ENCODE measurements around the gene PSME3. TPM values are rescaled to one million over a fixed set of nuclear protein-coding genes. Genes with fewer than 3 reads are reported as not detected.

Gene PSME3
- total RNA-seq, 1 experiment from 2014 or later: 115 TPM

GRCh38 chr17:42806249-42806648, 26.9 kb upstream of the PSME3 start:
- H3K27ac ChIP-seq: no peak overlapping the region
- H3F3A ChIP-seq (ENCODE audit: insufficient read depth, low read depth): peaks cover 12% of the 10 kb centered on the region; the same call in 1 of the 2 replicates
- H3K9me2 ChIP-seq (ENCODE audit: insufficient read depth): no peaks in the 10 kb centered on the region
- H3K4me3 ChIP-seq: no peak overlapping the region
- H4K20me1 ChIP-seq (ENCODE audit: insufficient read depth): no peaks in the 10 kb centered on the region
- no peaks in the 10 kb centered on the region for H3K4me1 ChIP-seq (replicated peaks; ENCODE audit: insufficient read depth)
- H3K27me3 ChIP-seq (ENCODE audit: insufficient read depth, low read depth): no peaks in the 10 kb centered on the region
- no peak overlapping the region for H3K4me2 ChIP-seq
- H3K9me3 ChIP-seq (ENCODE audit: insufficient read depth, low read depth): no peaks in the 10 kb centered on the region
- CTCF ChIA-PET: no interaction called here
- POLR2A ChIA-PET (ENCODE audit: unreplicated experiment): no interaction called here
- 0 out of 2 replicates have a peak, but pooled peaks cover 10% of the 10 kb centered on the region for H3K36me3 ChIP-seq (ENCODE audit: low read depth)
- intact Hi-C loops (cut with micrococcal nuclease; ENCODE audit: unreplicated experiment): no loop called here
- no peaks in the 10 kb centered on the region for H3K79me2 ChIP-seq (ENCODE audit: low read depth)
- no TSS peak for BruUV-seq (replicated peaks)
- TF ChIP-seq CTCF (conservative IDR thresholded peaks at IDR 0.05): no peak
- TF ChIP-seq EZH2 (IDR thresholded peaks at IDR 0.05; ENCODE audit: low read depth): no peak
- no peak overlapping the region for H2AFZ ChIP-seq
- no peak for DNase-seq

- Histone ChIP-seq H3K4me1 (replicated peaks; ENCODE audit: insufficient read depth) (no peaks in the 10 kb centered on the region), H4K20me1 (ENCODE audit: insufficient read depth) (no peaks in the 10 kb centered on the region), H3K4me3 (no peak overlapping the region), H3K9me2 (ENCODE audit: insufficient read depth) (no peaks in the 10 kb centered on the region), H3K4me2 (no peak overlapping the region), H3K27me3 (ENCODE audit: insufficient read depth, low read depth) (no peaks in the 10 kb centered on the region), H2AFZ (no peak overlapping the region), H3F3A (ENCODE audit: insufficient read depth, low read depth) (peaks cover 12% of the 10 kb centered on the region; the same call in 1 of the 2 replicates), H3K27ac (no peak overlapping the region), H3K79me2 (ENCODE audit: low read depth) (no peaks in the 10 kb centered on the region), H3K36me3 (ENCODE audit: low read depth) (peaks cover 10% of the 10 kb centered on the region; the same call in 1 of the 2 replicates), H3K9me3 (ENCODE audit: insufficient read depth, low read depth) (no peaks in the 10 kb centered on the region)
- POLR2A ChIA-PET (ENCODE audit: unreplicated experiment): interaction anchor here (0.7 kb wide), 1 partner anchor 15 kb away, joined by 6 read pairs; the partner anchor contains the start of gene BECN1
- intact Hi-C loops (cut with micrococcal nuclease; ENCODE audit: unreplicated experiment): no loop called here
- TF ChIP-seq EZH2 (IDR thresholded peaks at IDR 0.05; ENCODE audit: low read depth) (no peak), CTCF (conservative IDR thresholded peaks at IDR 0.05) (no peak)
- CTCF ChIA-PET: interaction anchor here (0.5 kb wide), 1 partner anchor 66 kb away, joined by 3 read pairs; no protein-coding TSS in a partner anchor
- DNase-seq: no peak
- BruUV-seq (replicated peaks): no TSS peak
These were observed 23.9 kb upstream of the PSME3 start for GRCh38 chr17:42809250-42809649.

DNA sequence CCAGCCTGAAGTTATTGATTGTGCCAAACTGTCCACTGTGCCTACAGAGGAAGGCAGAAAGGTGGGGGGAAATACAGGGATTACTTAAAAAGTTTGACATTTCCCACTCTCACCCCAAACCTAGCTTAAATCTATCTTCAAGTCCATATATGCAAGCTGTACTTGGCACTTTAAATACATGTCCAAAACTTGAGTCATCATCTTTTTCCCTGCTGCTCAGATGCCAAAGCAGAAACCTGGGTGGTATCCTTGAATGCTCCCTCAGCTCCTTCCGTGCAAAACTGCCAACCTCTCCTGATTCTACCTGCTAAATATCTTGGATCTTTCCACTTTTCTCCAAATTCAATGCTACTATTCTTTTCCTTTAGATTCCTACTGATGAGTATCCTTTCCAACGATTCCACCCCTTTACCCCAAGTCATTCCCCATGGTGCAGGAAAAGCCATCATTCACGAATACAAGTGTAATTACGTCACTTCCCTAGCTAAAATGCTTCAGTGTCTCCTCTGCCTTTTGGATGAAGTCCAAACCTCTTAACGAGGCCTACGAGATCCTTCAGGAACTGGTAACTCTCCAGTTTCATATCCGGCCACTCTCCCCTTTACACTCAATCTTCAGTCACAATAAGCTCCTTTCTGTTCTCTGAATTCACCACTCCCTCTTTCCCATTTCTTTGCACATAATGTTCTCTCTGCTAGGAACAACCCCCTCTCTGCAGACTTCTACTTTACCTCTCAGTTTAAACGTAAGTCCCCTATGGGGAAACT, 18.4 kb upstream of the PSME3 start:
- no peak overlapping the region for H3K27ac ChIP-seq
- ChIA-PET POLR2A (ENCODE audit: unreplicated experiment) (interaction anchor here (0.6 kb wide), 1 partner anchor 258 kb away, joined by 3 read pairs; no protein-coding TSS in a partner anchor), CTCF (no interaction called here)
- no peak for TF ChIP-seq CTCF (conservative IDR thresholded peaks at IDR 0.05)
- no peak for TF ChIP-seq EZH2 (IDR thresholded peaks at IDR 0.05; ENCODE audit: low read depth)
- H2AFZ ChIP-seq: no peak overlapping the region
- no peaks in the 10 kb centered on the region for H3K9me2 ChIP-seq (ENCODE audit: insufficient read depth)
- no peaks in the 10 kb centered on the region for H3K27me3 ChIP-seq (ENCODE audit: insufficient read depth, low read depth)
- no peaks in the 10 kb centered on the region for H3K4me1 ChIP-seq (replicated peaks; ENCODE audit: insufficient read depth)
- no peak overlapping the region for H3K4me2 ChIP-seq
- intact Hi-C loops (cut with micrococcal nuclease; ENCODE audit: unreplicated experiment): no loop called here
- H3F3A ChIP-seq (ENCODE audit: insufficient read depth, low read depth): peaks cover 9% of the 10 kb centered on the region; the same call in 1 of the 2 replicates
- H3K9me3 ChIP-seq (ENCODE audit: insufficient read depth, low read depth): no peaks in the 10 kb centered on the region
- no TSS peak for BruUV-seq (replicated peaks)
- no peaks in the 10 kb centered on the region for H4K20me1 ChIP-seq (ENCODE audit: insufficient read depth)
- no peak overlapping the region for H3K4me3 ChIP-seq
- DNase-seq: no peak
- H3K36me3 ChIP-seq (ENCODE audit: low read depth): peaks cover 38% of the 10 kb centered on the region
- H3K79me2 ChIP-seq (ENCODE audit: low read depth): no peaks in the 10 kb centered on the region

Measured in PC-9 (cell line).